MM.1S (cell line): ENCODE data around the gene ITGA2.

Experiments
- DNase-seq: peaks from one replicate; pipeline ENCODE4 v3.0.0-alpha.2; 2015
- H2AFZ ChIP-seq: fragments of 300-600 bp; sonication (generic); 2 replicates; pipeline ENCODE4 v1.6.0; 2016; ENCODE audit warnings: antibody characterized with exemption, low read length
- H3F3A ChIP-seq: fragments of 300-600 bp; sonication (generic); 2 replicates; pipeline ENCODE4 v1.6.1; 2016; ENCODE audit warnings: mild to moderate bottlenecking, antibody characterized with exemption, low read length, moderate library complexity, mixed read lengths; ENCODE audit not compliant: insufficient read depth
- H3K27ac ChIP-seq: fragments of 300-600 bp; sonication (generic); 2 replicates; pipeline ENCODE4 v1.5.1; 2016; ENCODE audit warnings: mild to moderate bottlenecking, low read length
- H3K27me3 ChIP-seq: fragments of 300-600 bp; sonication (generic); replicated peaks from 2 replicates; pipeline ENCODE4 v1.6.0; 2016; ENCODE audit warnings: low read length; ENCODE audit not compliant: insufficient read depth
- H3K36me3 ChIP-seq: fragments of 300-600 bp; sonication (generic); replicated peaks from 2 replicates; pipeline ENCODE4 v1.6.1; 2016; ENCODE audit warnings: mild to moderate bottlenecking, low read length, mixed read lengths; ENCODE audit not compliant: insufficient read depth
- H3K4me1 ChIP-seq: fragments of 300-600 bp; sonication (generic); 2 replicates; pipeline ENCODE4 v1.6.1; 2016; ENCODE audit warnings: low read length, mixed read lengths
- H3K4me2 ChIP-seq: fragments of 300-600 bp; sonication (generic); 2 replicates; pipeline ENCODE4 v1.6.0; 2016; ENCODE audit warnings: low read depth, low read length
- H3K4me3 ChIP-seq: fragments of 300-600 bp; sonication (generic); 2 replicates; pipeline ENCODE4 v1.5.1; 2016; ENCODE audit warnings: low read length, mixed read lengths
- H3K79me2 ChIP-seq: fragments of 300-600 bp; sonication (generic); 2 replicates; pipeline ENCODE4 v1.6.1; 2016; ENCODE audit warnings: mixed run types, low read length, mixed read lengths
- H3K9ac ChIP-seq: fragments of 300-600 bp; sonication (generic); 2 replicates; pipeline ENCODE4 v1.6.1; 2016; ENCODE audit warnings: low read length, mixed read lengths
- H3K9me2 ChIP-seq: fragments of 300-600 bp; sonication (generic); replicated peaks from 2 replicates; pipeline ENCODE4 v1.6.1; 2016; ENCODE audit warnings: mild to moderate bottlenecking, low read length, mixed read lengths; ENCODE audit not compliant: insufficient read depth
- H3K9me3 ChIP-seq: fragments of 300-600 bp; sonication (generic); replicated peaks from 2 replicates; pipeline ENCODE4 v1.6.1; 2016; ENCODE audit warnings: mild to moderate bottlenecking, low read length, mixed read lengths; ENCODE audit not compliant: insufficient read depth
- H4K20me1 ChIP-seq: fragments of 300-600 bp; sonication (generic); 2 replicates; pipeline ENCODE4 v1.6.1; 2016; ENCODE audit warnings: mild to moderate bottlenecking, low read length, moderate library complexity, mixed read lengths; ENCODE audit not compliant: insufficient read depth
- EZH2 ChIP-seq: fragments of 300-600 bp; sonication (generic); optimal IDR thresholded peaks from 2 replicates; pipeline ENCODE3; 2017; ENCODE audit warnings: low read depth, mild to moderate bottlenecking, antibody characterized with exemption, low read length, mixed read lengths
- EZH2phosphoT487 ChIP-seq: fragments of 300-600 bp; sonication (generic); IDR thresholded peaks from 2 replicates; pipeline ENCODE4 v1.6.1; 2018; ENCODE audit warnings: antibody characterized with exemption, low read length
- TF ChIP-seq, protein P1 (sequence below): fragments of 300-600 bp; sonication (generic); IDR thresholded peaks from 2 replicates; pipeline ENCODE4 v1.5.1; 2016; ENCODE audit warnings: antibody characterized with exemption, low read length, mixed read lengths

The ITGA2 gene

DNA sequence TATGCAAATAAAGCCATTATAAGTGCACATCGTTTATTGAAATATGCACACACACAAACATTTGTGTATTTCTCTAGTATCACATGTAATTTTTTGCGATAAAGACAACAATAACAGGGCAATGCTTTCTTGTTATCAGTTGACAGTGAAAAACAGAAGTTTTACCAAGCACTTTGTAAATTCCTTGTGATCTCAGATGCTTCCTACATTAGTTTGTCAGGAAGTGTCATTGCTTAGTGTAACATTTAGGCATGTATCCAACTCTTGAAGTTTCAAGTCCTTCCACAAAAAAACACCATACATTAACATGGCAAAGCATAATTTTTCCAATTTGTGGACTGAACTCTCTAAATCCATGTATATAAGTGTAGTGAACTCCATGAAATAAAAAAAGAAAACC, 74.0 kb downstream of the ITGA2 start:
- Histone ChIP-seq H3K9ac (no peak overlapping the region), H3K4me3 (no peak overlapping the region), H3K27ac (no peak overlapping the region), H3K9me2 (no peaks in the 10 kb centered on the region), H3K36me3 (no peaks in the 10 kb centered on the region), H3K9me3 (no peaks in the 10 kb centered on the region), H3K4me1 (no peaks in the 10 kb centered on the region), H4K20me1 (no peaks in the 10 kb centered on the region), H2AFZ (no peak overlapping the region), H3K27me3 (no peaks in the 10 kb centered on the region), H3K79me2 (no peaks in the 10 kb centered on the region), H3K4me2 (no peak overlapping the region), H3F3A (no peaks in the 10 kb centered on the region)
- no peak for DNase-seq
- TF ChIP-seq, protein P1, sequence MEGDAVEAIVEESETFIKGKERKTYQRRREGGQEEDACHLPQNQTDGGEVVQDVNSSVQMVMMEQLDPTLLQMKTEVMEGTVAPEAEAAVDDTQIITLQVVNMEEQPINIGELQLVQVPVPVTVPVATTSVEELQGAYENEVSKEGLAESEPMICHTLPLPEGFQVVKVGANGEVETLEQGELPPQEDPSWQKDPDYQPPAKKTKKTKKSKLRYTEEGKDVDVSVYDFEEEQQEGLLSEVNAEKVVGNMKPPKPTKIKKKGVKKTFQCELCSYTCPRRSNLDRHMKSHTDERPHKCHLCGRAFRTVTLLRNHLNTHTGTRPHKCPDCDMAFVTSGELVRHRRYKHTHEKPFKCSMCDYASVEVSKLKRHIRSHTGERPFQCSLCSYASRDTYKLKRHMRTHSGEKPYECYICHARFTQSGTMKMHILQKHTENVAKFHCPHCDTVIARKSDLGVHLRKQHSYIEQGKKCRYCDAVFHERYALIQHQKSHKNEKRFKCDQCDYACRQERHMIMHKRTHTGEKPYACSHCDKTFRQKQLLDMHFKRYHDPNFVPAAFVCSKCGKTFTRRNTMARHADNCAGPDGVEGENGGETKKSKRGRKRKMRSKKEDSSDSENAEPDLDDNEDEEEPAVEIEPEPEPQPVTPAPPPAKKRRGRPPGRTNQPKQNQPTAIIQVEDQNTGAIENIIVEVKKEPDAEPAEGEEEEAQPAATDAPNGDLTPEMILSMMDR: no peak
- no peak for TF ChIP-seq EZH2
- no peak for TF ChIP-seq EZH2phosphoT487

DNA sequence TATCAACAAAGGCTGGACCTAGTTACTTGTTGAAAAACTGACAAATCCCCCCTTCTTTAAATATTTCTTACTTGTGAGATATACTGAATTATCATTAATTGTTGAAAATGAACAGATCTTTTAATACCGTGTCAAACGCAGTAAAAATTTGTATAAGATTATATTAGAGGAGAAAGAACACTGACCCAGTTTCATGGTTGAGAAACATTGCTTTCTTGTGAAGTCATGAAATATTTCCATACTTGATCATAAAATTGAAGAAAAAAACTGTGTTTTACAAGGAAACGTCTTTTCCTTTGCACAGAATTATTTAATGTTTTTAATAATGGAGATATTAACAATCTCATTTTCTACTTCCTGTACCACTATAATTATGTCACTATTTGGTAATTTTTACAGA, 74.6 kb downstream of the ITGA2 start:
- Histone ChIP-seq H3K27ac (no peak overlapping the region), H3K9me2 (no peaks in the 10 kb centered on the region), H2AFZ (no peak overlapping the region), H3K36me3 (no peaks in the 10 kb centered on the region), H3K4me3 (no peak overlapping the region), H3F3A (no peaks in the 10 kb centered on the region), H3K27me3 (no peaks in the 10 kb centered on the region), H3K4me1 (no peaks in the 10 kb centered on the region), H3K79me2 (no peaks in the 10 kb centered on the region), H3K9me3 (no peaks in the 10 kb centered on the region), H3K9ac (no peak overlapping the region), H4K20me1 (no peaks in the 10 kb centered on the region), H3K4me2 (no peak overlapping the region)
- TF ChIP-seq, protein P1: no peak
- TF ChIP-seq EZH2: no peak
- TF ChIP-seq EZH2phosphoT487: no peak
- no peak for DNase-seq

DNA sequence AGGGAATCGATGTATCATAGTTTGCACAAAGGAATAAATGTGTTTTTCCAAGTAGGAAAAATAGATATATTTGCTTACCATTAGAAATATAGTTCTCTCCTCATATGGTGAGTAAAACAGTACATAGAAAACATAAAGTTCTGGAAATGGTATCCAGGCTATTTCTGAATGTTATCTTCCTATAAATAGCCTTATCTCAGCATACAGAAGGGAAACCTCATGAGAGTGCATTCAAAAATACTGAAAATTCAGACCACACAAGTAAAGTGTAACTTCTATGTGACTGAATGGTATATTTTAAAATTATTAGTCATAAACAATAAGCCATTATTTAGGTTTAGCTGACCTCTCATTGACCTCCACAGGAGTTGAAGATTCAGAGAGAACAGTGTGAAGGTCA, 76.9 kb downstream of the ITGA2 start:
- Histone ChIP-seq H3K4me1 (no peaks in the 10 kb centered on the region), H3K36me3 (no peaks in the 10 kb centered on the region), H3F3A (no peaks in the 10 kb centered on the region)

More for the DNA sequence above, 76.9 kb downstream of the ITGA2 start:
- no peak overlapping the region for H3K4me2 ChIP-seq
- H3K9me3 ChIP-seq: no peaks in the 10 kb centered on the region
- no peak overlapping the region for H3K4me3 ChIP-seq
- no peaks in the 10 kb centered on the region for H3K9me2 ChIP-seq
- no peaks in the 10 kb centered on the region for H3K27me3 ChIP-seq
- H3K9ac ChIP-seq: no peak overlapping the region
- no peak overlapping the region for H2AFZ ChIP-seq
- H3K79me2 ChIP-seq: no peaks in the 10 kb centered on the region
- TF ChIP-seq EZH2phosphoT487 (no peak), EZH2 (no peak)
- TF ChIP-seq, protein P1: no peak
- DNase-seq: no peak
- H3K27ac ChIP-seq: no peak overlapping the region
- no peaks in the 10 kb centered on the region for H4K20me1 ChIP-seq
